HCT116 (cell line): Measurements from ENCODE around the gene SEMA7A.

Experiments used
- EGR1 ChIP-seq: IDR thresholded peaks from 2 replicates; pipeline ENCODE4 v1.6.1; 2012; ENCODE audit warnings: low read depth
- EZH2 ChIP-seq: fragments of 200-600 bp; sonication (generic); IDR thresholded peaks from 2 replicates; pipeline ENCODE4 v1.6.1; 2017; ENCODE audit warnings: antibody characterized with exemption, mixed run types
- EZH2phosphoT487 ChIP-seq: fragments of 200-600 bp; IDR thresholded peaks from 2 replicates; pipeline ENCODE4 v1.6.1; 2018; ENCODE audit warnings: antibody characterized with exemption, borderline replicate concordance
- POLR2A ChIP-seq: IDR thresholded peaks from 2 replicates; pipeline ENCODE4 v1.7.0; 2011; ENCODE audit warnings: borderline replicate concordance; ENCODE audit not compliant: insufficient read depth, insufficient read length; ENCODE audit errors: extremely low read depth
- POLR2AphosphoS5 ChIP-seq: IDR thresholded peaks from 2 replicates; pipeline ENCODE4 v1.6.1; 2011; ENCODE audit warnings: mild to moderate bottlenecking, low read depth, low read length, moderate library complexity
- SP1 ChIP-seq: IDR thresholded peaks from 2 replicates; pipeline ENCODE4 v1.6.1; 2012; ENCODE audit warnings: low read depth
- TF ChIP-seq, protein P1 (sequence below), 3 experiments: fragments of 200-600 bp in 1 of 3; sonication (generic) in 1 of 3; IDR thresholded peaks in 2 of 3; conservative IDR thresholded peaks in 1 of 3; 2 replicates each; pipeline ENCODE4 v1.5.1; 2012 to 2017; ENCODE audit warnings: low read depth in 2 of 3, low read length in 2 of 3, antibody characterized with exemption in 1 of 3, borderline replicate concordance in 1 of 3, control low read depth in 1 of 3, mild to moderate bottlenecking in 1 of 3, mixed read lengths in 1 of 3, mixed run types in 1 of 3, moderate library complexity in 1 of 3; ENCODE audit not compliant: insufficient read depth in 1 of 3
- TF ChIP-seq, protein P2 (sequence below): IDR thresholded peaks from 2 replicates; pipeline ENCODE4 v1.6.1; 2012; ENCODE audit warnings: low read depth

- TF ChIP-seq, protein P1, sequence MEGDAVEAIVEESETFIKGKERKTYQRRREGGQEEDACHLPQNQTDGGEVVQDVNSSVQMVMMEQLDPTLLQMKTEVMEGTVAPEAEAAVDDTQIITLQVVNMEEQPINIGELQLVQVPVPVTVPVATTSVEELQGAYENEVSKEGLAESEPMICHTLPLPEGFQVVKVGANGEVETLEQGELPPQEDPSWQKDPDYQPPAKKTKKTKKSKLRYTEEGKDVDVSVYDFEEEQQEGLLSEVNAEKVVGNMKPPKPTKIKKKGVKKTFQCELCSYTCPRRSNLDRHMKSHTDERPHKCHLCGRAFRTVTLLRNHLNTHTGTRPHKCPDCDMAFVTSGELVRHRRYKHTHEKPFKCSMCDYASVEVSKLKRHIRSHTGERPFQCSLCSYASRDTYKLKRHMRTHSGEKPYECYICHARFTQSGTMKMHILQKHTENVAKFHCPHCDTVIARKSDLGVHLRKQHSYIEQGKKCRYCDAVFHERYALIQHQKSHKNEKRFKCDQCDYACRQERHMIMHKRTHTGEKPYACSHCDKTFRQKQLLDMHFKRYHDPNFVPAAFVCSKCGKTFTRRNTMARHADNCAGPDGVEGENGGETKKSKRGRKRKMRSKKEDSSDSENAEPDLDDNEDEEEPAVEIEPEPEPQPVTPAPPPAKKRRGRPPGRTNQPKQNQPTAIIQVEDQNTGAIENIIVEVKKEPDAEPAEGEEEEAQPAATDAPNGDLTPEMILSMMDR (IDR thresholded peaks at IDR 0.05 in 2 of 3, conservative IDR thresholded peaks at IDR 0.05 in 1 of 3; ENCODE audit: borderline replicate concordance in 1 of 3, insufficient read depth in 1 of 3, low read depth in 2 of 3, low read length in 2 of 3), result no peak
- no peak for TF ChIP-seq POLR2A
- TF ChIP-seq EGR1, result no peak
- no peak for TF ChIP-seq SP1
- TF ChIP-seq, protein P2, sequence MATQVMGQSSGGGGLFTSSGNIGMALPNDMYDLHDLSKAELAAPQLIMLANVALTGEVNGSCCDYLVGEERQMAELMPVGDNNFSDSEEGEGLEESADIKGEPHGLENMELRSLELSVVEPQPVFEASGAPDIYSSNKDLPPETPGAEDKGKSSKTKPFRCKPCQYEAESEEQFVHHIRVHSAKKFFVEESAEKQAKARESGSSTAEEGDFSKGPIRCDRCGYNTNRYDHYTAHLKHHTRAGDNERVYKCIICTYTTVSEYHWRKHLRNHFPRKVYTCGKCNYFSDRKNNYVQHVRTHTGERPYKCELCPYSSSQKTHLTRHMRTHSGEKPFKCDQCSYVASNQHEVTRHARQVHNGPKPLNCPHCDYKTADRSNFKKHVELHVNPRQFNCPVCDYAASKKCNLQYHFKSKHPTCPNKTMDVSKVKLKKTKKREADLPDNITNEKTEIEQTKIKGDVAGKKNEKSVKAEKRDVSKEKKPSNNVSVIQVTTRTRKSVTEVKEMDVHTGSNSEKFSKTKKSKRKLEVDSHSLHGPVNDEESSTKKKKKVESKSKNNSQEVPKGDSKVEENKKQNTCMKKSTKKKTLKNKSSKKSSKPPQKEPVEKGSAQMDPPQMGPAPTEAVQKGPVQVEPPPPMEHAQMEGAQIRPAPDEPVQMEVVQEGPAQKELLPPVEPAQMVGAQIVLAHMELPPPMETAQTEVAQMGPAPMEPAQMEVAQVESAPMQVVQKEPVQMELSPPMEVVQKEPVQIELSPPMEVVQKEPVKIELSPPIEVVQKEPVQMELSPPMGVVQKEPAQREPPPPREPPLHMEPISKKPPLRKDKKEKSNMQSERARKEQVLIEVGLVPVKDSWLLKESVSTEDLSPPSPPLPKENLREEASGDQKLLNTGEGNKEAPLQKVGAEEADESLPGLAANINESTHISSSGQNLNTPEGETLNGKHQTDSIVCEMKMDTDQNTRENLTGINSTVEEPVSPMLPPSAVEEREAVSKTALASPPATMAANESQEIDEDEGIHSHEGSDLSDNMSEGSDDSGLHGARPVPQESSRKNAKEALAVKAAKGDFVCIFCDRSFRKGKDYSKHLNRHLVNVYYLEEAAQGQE, result no peak
- TF ChIP-seq EZH2, result no peak
- no peak for TF ChIP-seq EZH2phosphoT487
- no peak for TF ChIP-seq POLR2AphosphoS5
Measured at GRCh38 chr15:74443100-74443909, 9.5 kb upstream of the SEMA7A start.
